Right lung (tissue), 5 donors: Measurements from ENCODE around the gene FRMD8. TPM values are rescaled to one million over a fixed set of nuclear protein-coding genes. Genes with fewer than 3 reads are reported as not detected.
"Not testable (repeated sequence)": the region's sequence is repeated elsewhere in the genome, so short reads cannot be mapped to it uniquely, and the experiment has no call there.

Source experiments
- DNase-seq, 2 donors: peaks; one replicate each; pipeline ENCODE4 v3.0.0-alpha.2; 2013
- polyA plus RNA-seq, 5 donors: library from polyadenylated mRNA; unstranded; fragments of 120-200 nt; gene quantifications; one replicate each; pipeline versions ENCODE4 v1.2.1 to v1.2.3, GENCODE V29; 2013; ENCODE audit warnings: inconsistent platforms in 1 of 5, low replicate concordance in 1 of 5; ENCODE audit not compliant: insufficient read length in 5 of 5, insufficient read depth in 1 of 5

The FRMD8 gene
- polyA plus RNA-seq, 5 donors: 12.2 to 23.4 (median 17.9) TPM

- DNase-seq: not testable (repeated sequence)
These were observed 64.9 kb downstream of the FRMD8 start for GRCh38 chr11:65451301-65451700.

DNA sequence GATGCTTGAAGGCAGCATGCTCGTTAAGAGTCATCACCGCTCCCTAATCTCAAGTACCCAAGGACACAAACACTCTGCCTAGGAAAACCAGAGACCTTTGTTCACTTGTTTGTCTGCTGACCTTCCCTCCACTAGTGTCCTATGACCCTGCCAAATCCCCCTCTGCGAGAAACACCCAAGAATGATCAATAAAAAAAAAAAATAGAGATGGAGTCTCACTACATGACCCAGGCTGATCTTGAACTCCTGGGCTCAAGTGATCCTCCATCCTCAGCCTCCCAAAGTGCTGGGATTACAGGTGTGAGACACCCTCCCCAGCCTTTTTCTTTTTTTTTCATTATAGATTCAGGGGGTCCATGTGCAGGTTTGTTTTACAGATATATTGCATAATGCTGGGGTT, 65.8 kb downstream of the FRMD8 start:
- not testable (repeated sequence) for DNase-seq

DNA sequence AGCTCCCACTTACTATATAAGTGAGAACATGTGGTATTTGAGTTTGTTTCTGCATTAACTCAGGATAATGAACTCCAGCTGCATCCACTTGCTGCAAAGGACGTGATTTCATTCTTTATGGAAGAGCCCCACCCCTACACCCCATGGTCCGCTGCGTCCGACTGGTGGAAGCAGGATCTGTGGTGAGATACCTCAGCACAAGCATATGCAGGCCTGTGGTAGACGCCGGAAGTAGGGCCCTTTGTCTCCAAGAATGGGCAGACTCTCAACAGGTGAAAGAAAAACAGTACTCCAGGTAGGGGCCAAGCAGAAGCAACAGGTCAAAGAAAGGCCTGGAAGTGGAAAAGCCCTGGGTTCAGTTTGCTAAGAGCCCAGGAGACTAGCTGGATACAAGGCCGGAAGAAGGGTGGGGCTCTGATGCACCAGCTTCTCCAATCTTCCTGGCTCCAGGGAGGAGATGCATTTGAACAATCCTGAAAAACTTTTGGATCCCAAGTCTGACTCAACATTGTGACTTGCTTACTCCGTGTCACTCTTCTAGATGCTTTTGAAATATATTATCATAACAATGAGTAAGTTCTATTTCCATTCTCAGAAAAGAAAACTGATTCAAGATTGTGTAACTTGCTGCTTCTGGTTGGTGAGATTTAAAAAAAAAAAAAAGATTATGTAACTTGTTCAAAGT, 66.5 kb downstream of the FRMD8 start:
- DNase-seq: no peak

DNA sequence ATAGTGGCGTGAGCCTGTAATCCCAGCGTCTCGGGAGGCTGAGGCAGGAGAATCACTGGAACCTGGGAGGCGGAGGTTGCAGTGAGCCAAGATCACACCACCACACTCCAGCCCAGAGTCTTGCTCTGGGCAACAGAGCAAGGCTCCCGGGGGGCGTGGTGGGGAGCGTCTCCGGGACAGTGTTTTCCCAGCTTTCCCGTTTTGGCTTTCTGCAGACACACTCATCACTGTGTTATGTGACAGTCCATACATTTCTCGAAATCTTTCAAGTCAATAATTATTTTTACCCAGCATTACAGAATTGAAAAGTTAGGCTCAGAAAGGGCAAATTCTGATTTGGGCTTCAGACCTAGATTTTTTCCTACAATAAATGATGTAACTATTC, 67.9 kb downstream of the FRMD8 start:
- no peak for DNase-seq

DNA sequence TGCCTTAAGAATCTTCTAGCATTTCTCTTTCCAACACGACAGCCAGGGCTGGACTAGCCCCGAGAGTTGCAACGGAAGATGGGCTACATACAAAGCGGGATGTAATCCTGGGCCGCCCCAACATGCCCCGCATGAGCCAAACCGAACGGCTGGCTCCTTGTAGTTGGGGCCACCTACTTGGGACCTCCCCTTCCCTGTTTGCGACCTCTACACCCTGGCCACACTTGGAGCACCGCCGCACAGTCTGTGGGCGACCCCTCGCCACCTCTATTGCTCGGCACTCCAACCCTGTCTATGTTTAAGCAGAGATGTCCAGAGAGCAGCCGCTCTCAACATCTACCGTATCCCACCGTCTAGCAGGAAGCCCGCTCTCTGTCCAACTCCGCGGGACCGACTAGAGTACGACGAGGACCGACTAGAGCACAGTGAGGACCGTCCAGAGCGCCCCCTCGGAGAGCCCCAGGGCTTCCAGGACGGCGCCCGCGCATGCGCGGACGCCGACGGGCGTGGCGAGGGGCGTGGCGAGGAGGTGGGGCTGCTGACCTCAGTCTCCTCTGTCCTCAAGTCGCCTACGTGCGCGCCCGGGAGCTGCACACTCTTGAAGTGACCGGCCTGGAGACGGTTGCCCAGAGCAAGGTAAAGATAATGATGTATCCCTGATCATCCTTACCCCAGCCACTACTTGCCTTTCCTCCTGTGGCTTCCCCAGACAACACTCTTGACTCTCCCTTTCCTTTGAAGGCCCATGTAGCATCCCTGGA, 68.4 kb downstream of the FRMD8 start:
- peak; percentile 93 to 94 for DNase-seq

DNA sequence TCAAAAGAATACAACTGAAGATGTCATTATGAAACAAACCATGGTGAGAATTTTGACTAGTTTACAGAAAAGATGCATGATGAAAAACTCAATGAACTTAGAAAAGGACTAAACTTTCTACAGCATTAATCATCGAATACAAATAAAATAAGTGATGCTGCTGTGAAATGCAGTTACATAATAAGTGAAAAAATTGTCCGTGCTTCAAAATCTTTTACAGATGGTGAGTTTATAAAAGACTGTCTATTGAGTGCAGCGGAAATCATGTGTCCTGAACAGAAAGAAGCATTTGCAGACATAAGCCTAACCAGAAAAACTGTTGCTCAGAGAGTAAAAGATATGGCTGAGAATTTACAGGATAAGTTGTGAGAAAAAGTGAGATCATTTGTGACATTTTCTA, 70.0 kb downstream of the FRMD8 start:
- no peak for DNase-seq

DNA sequence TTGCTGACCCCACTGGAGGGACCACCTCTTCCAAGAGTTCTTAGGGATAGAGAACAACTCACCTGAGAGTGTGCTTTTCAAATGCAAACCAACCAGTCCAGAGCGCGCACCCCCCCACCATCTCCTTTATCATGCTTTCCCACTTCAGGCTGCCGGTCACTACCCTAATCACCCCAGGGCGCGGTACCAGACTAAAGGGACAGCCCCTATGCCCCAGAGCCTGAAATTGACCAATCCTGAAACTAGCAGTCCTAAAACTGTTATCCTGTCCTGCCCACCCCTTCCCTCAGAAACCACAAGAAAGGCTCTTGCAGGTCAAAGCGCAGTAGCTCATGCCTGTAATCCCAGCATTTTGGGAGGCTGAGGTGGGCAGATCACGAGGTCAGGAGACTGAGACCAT, 73.1 kb downstream of the FRMD8 start:
- no peak for DNase-seq

Other genes starting within 250 kb of the FRMD8 start
- under 1 TPM in 1 of 5 donors, not detected in 4; 0.10 TPM for gene SPDYC, start 216.4 kb upstream of the FRMD8 start, polyA plus RNA-seq
- 100 to 1,000 TPM in 1 of 5 donors, 10 to 100 TPM in 4; 60.7 to 100 (median 86.2) TPM for gene CAPN1, start 204.7 kb upstream of the FRMD8 start, polyA plus RNA-seq
- 10 to 100 TPM; 18.5 to 29.2 (median 27.0) TPM for gene POLA2, start 124.7 kb upstream of the FRMD8 start, polyA plus RNA-seq
- 10 to 100 TPM in 2 of 5 donors, 1 to 10 TPM in 3; 1.9 to 13.9 (median 8.4) TPM for gene CDC42EP2, start 71.8 kb upstream of the FRMD8 start, polyA plus RNA-seq
- 10 to 100 TPM; 75.8 to 100.0 (median 84.9) TPM for gene DPF2, start 52.8 kb upstream of the FRMD8 start, polyA plus RNA-seq
- gene TIGD3, start 31.9 kb upstream of the FRMD8 start, polyA plus RNA-seq: under 1 TPM; 0.10 to 0.28 (median 0.21) TPM
- 10 to 100 TPM in 4 of 5 donors, 1 to 10 TPM in 1; 9.8 to 14.5 (median 13.3) TPM for gene SLC25A45, start 4.0 kb upstream of the FRMD8 start, polyA plus RNA-seq
- gene NEAT1, start 36.2 kb downstream of the FRMD8 start, polyA plus RNA-seq: 100 to 1,000 TPM; 119 to 179 (median 132) TPM
- 100 to 1,000 TPM; 547 to 979 (median 604) TPM for gene MALAT1, start 112.4 kb downstream of the FRMD8 start, polyA plus RNA-seq
- gene SCYL1, start 138.4 kb downstream of the FRMD8 start, polyA plus RNA-seq: 10 to 100 TPM; 47.2 to 77.3 (median 55.2) TPM
- gene LTBP3, start 171.7 kb downstream of the FRMD8 start, polyA plus RNA-seq: 100 to 1,000 TPM; 184 to 305 (median 276) TPM
- gene ZNRD2, start 183.8 kb downstream of the FRMD8 start, polyA plus RNA-seq: 10 to 100 TPM; 39.0 to 70.6 (median 56.0) TPM
- 10 to 100 TPM; 20.5 to 47.9 (median 28.7) TPM for gene FAM89B, start 185.9 kb downstream of the FRMD8 start, polyA plus RNA-seq
- 10 to 100 TPM; 25.0 to 47.6 (median 36.5) TPM for gene EHBP1L1, start 189.4 kb downstream of the FRMD8 start, polyA plus RNA-seq
- under 1 TPM; 0.18 to 0.85 (median 0.55) TPM for gene KCNK7, start 209.2 kb downstream of the FRMD8 start, polyA plus RNA-seq
- gene MAP3K11, start 227.6 kb downstream of the FRMD8 start, polyA plus RNA-seq: 10 to 100 TPM; 32.5 to 72.7 (median 49.3) TPM
- 10 to 100 TPM; 15.5 to 35.0 (median 20.9) TPM for gene PCNX3, start 229.1 kb downstream of the FRMD8 start, polyA plus RNA-seq